Right lobe of liver (tissue), 6 donors: ENCODE data around the gene TMEM41A. TPM values are rescaled to one million over a fixed set of nuclear protein-coding genes. Genes with fewer than 3 reads are reported as not detected.
"Not testable (repeated sequence)": the region's sequence is repeated elsewhere in the genome, so short reads cannot be mapped to it uniquely, and the experiment has no call there.

ENCODE experiments used
- ATAC-seq, 4 donors: fragments of 200-7000 bp; cut with Tn5 transposase; one replicate each; pipeline ENCODE4 v1.9.1; 2020; ENCODE audit warnings: mild to moderate bottlenecking in 4 of 4, moderate library complexity in 4 of 4
- DNase-seq, 3 donors: peaks; one replicate each; pipeline ENCODE4 v3.0.0-alpha.2; 2020
- H3K27ac ChIP-seq, 3 donors: fragments of 200-600 bp; one replicate each; pipeline ENCODE4 v1.8.0; 2022
- H3K27me3 ChIP-seq, 2 donors: fragments of 200-600 bp; one replicate each; pipeline ENCODE4 v1.8.0; 2022
- H3K36me3 ChIP-seq, 4 donors: fragments of 200-600 bp; sonication (generic) in 1 of 4; one replicate each; pipeline versions ENCODE4 v1.5.1 to v1.8.0; 2017 to 2022; ENCODE audit warnings: control low read depth in 1 of 4
- H3K4me1 ChIP-seq, 4 donors: fragments of 200-600 bp; sonication (generic) in 1 of 4; one replicate each; pipeline versions ENCODE4 v1.5.1 to v1.8.0; 2017 to 2022; ENCODE audit warnings: control low read depth in 1 of 4
- H3K4me3 ChIP-seq, 3 donors: fragments of 200-600 bp; one replicate each; pipeline ENCODE4 v1.8.0; 2022
- H3K9me3 ChIP-seq, 4 donors: fragments of 200-600 bp; sonication (generic) in 1 of 4; one replicate each; pipeline versions ENCODE4 v1.5.1 to v1.8.0; 2017 to 2022; ENCODE audit warnings: control low read depth in 1 of 4
- CTCF ChIP-seq, 4 donors: fragments of 200-600 bp in 3 of 4; fragments of 450-650 bp in 1 of 4; IDR thresholded peaks; one replicate each; pipeline versions ENCODE4 v1.5.1 to v1.8.0; 2016 to 2022; ENCODE audit warnings: antibody characterized with exemption in 4 of 4, mild to moderate bottlenecking in 2 of 4
- POLR2A ChIP-seq: fragments of 450-650 bp; IDR thresholded peaks from one replicate; pipeline ENCODE4 v1.6.1; 2017; ENCODE audit warnings: antibody characterized with exemption, mild to moderate bottlenecking
- WGBS: methylation state at CpG from one replicate; pipeline ENCODE4 v1.1.6; 2018; ENCODE audit warnings: low coverage, low lambda C conversion rate; ENCODE audit not compliant: insufficient coverage; ENCODE audit errors: missing lambda C conversion rate; 5-methylcytosine and 5-hydroxymethylcytosine counted together
- intact Hi-C, 2 donors: fragments of 100-400 bp; cut with DNase I; formaldehyde crosslinking; loops; one replicate each; pipeline versions ENCODE4 v1.11.2 to v1.14.1; 2022
- total RNA-seq, 6 experiments: library from RNA; depleted of rRNA in 2 of 6; stranded (reverse); fragments of >200 nt in 2 of 6; fragmentation: NEBNext Ultra II Directional in 3 of 6; extraction: Animal tissue kit (Norgen Biotek cat#: 25700) in 3 of 6; gene quantifications; one replicate each; pipeline versions ENCODE4 v1.1.0 to v1.2.4, GENCODE V29; 2016 to 2023
- donor health status: DM: no; HTN: yes; CAD: no.
- donor health status: DM: no; HTN: no; CAD: no.
- donor health status: DM: no; HTN: no; CAD: no.
- donor health status: DM: no; HTN: yes; CAD: no.
- donor health status: DM: no; HTN: yes; CAD: no.

TMEM41A gene
- total RNA-seq, 6 experiments from 2014 or later = 11.6 to 21.9 (median 13.4) TPM

DNA sequence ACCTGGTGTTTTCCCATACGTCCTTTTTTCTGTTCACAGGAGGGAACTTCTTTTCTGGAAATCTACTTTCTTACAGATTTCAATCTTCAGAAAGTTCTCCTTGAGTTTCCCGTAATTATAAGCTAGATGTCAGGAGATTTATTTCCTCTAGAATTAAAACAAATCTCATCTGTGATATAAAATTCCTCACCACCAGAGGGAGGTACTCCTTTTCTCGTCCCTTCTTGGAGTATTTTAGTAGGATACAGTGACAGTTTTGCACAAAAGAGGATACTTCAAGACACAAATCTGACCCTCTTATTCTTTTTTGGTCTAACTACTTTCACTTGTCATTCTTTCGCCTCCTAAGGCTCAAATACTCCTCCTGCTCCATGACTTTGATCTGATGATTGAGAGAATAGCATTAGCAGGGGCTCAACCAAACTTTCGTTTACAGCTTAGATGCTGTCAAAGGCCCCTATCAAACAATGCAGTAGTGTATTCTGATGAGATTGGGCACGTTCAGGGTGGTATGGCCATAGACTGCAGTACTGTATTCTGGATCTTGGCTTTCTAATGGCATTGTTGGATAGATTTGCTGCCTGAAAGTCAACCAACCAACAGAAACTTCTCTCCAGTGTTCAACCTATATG, 38.0 kb downstream of the TMEM41A start:
- no peaks in the 10 kb centered on the region for H3K4me1 ChIP-seq
- H3K9me3 ChIP-seq = no peaks in the 10 kb centered on the region
- peaks cover 0 to 30% (median 3%) of the 10 kb centered on the region in 4 donors for H3K36me3 ChIP-seq
- TF ChIP-seq POLR2A = no peak
- TF ChIP-seq CTCF (IDR thresholded peaks at IDR 0.05) = peak in 3 of 4 donors; percentile 28 to 31 (median 29)
- DNase-seq (no peak), ATAC-seq (no peak)
- 77% methylated on average over 5 of the region's 6 CpGs for WGBS
- no peak overlapping the region for H3K27ac ChIP-seq
- no peak overlapping the region for H3K4me3 ChIP-seq
- no peaks in the 10 kb centered on the region for H3K27me3 ChIP-seq
- intact Hi-C loops = no loop called here

DNA sequence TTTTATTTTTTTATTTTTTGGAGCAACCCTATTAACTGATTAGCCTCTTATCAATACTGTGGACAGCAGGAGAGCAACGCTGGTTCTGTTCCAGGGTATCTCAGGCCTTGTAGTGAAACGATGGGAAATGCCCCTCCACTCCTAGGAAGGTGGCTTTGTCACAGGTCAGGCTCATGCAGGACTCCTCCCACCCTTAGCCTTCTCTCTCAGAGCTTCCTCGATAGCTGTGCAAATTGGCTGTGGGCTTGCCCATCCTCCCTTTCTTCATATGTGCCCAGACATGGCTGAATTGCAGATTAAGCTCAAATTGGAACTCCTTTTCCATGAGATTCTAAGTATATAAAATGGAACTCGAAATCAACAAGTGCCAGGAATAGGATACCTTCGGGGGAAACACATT, 38.5 kb downstream of the TMEM41A start:
- H3K27me3 ChIP-seq = no peaks in the 10 kb centered on the region
- H3K4me1 ChIP-seq = no peaks in the 10 kb centered on the region
- no peak for DNase-seq
- H3K9me3 ChIP-seq = no peaks in the 10 kb centered on the region
- H3K4me3 ChIP-seq = no peak overlapping the region
- TF ChIP-seq CTCF (IDR thresholded peaks at IDR 0.05) (no peak), POLR2A (no peak)
- no peak overlapping the region for H3K27ac ChIP-seq
- intact Hi-C loops = no loop called here
- WGBS = 71% methylated on average over 4 of the region's 5 CpGs
- H3K36me3 ChIP-seq = peaks cover 0 to 24% (median under 1%) of the 10 kb centered on the region in 4 donors
- ATAC-seq = no peak

DNA sequence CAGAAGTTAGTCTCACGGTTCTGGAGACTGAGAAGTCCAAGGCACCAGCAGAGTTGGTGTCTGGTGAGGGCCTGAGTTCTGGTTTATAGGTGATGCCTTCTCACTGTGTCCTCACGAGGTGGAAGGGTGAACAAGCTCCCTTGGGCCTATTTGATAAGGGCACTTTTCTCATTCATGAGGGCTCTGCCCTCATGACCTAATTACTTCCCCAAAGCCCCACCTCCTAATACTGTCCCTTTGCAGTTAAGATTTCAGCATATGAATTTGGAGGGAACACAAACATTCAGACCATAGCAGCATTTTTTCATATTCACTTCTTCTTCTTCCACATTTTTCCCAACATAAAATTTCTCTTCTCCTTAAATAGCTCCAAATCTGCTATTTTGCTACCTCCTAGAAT, 41.5 kb downstream of the TMEM41A start:
- Histone ChIP-seq H3K36me3 (peaks cover 0 to 8% (median 2%) of the 10 kb centered on the region in 4 donors), H3K27ac (no peak overlapping the region), H3K9me3 (no peaks in the 10 kb centered on the region), H3K4me1 (no peaks in the 10 kb centered on the region), H3K27me3 (no peaks in the 10 kb centered on the region), H3K4me3 (no peak overlapping the region)
- no peak for TF ChIP-seq CTCF (IDR thresholded peaks at IDR 0.05)
- no peak for TF ChIP-seq POLR2A
- no peak for DNase-seq
- peak in 3 of 4 donors; percentile 14 to 22 (median 18) for ATAC-seq
- intact Hi-C loops = no loop called here
- no CpG with 5 or more reads among the region's 2 CpGs for WGBS

DNA sequence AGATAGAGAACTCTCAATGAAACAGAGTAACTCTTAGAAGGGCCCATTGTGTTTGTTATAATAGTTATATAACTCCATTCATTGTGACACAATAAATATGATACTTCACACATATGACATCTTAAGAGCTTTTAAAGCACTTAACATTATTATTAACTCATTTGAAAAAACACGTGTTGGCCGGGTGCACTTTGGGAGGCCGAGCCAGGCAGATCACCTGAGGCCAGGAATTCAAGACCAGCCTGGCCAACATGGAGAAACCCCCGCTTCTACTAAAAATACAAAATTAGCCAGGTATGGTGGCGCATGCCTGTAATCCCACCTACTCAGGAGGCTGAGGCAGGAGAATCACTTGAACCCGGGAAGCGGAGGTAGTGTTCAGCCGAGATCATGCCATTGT, 47.4 kb downstream of the TMEM41A start:
- H3K27ac ChIP-seq, DNase-seq, H3K27me3 ChIP-seq, H3K9me3 ChIP-seq, intact Hi-C loops, ATAC-seq, H3K4me3 ChIP-seq, H3K4me1 ChIP-seq: not testable (repeated sequence)
- 96% methylated on average over 8 of the region's 8 CpGs for whole genome bisulfite sequencing
- peaks cover 3 to 25% (median 4%) of the 10 kb centered on the region in 4 donors for H3K36me3 ChIP-seq

DNA sequence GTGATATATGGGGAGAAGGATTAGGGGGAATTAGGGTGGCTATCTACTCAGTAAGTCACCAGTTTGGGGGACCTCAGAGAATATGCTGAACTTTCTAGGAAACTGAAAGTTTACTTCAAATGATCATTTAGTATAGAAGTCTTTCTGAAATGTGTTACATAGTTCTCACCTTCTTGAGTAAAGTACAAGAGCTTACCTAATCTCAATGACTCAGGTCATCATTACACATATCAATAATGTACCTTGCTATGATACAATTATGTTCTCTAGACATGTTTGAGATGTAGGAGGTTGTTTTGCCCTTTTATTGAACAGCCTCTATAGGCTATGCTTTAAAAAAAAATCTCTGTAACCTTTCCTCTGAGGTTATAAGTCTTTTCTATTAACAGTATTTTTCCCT, 50.7 kb downstream of the TMEM41A start:
- Histone ChIP-seq H3K27me3 (no peaks in the 10 kb centered on the region), H3K9me3 (no peaks in the 10 kb centered on the region), H3K27ac (no peak overlapping the region), H3K4me1 (no peaks in the 10 kb centered on the region), H3K4me3 (no peak overlapping the region), H3K36me3 (peaks cover 2 to 25% (median 3%) of the 10 kb centered on the region in 4 donors)
- no peak for ATAC-seq
- TF ChIP-seq CTCF (IDR thresholded peaks at IDR 0.05) = no peak
- TF ChIP-seq POLR2A = no peak
- intact Hi-C loops = no loop called here
- no peak for DNase-seq
